Measurements from ENCODE around the gene TUBB2A.

- TF ChIP-seq POLR2AphosphoS5 (IDR thresholded peaks at IDR 0.05): no peak
- TF ChIP-seq CTCF (IDR thresholded peaks at IDR 0.05 in 8 of 11, conservative IDR thresholded peaks at IDR 0.05 in 3 of 11): no peak
- no peak for TF ChIP-seq POLR2A (IDR thresholded peaks at IDR 0.05)
Measured at GRCh38 chr6:3128356-3129108, 28.8 kb downstream of the TUBB2A start.
